GM19395 (cell line): Measurements from ENCODE around the gene MAP1LC3B2.

ENCODE experiments used
- ATAC-seq: cut with Tn5 transposase; IDR thresholded peaks from one replicate; pipeline ENCODE4 v1.9.1; 2021; ENCODE audit warnings: mild to moderate bottlenecking, moderate library complexity; ENCODE audit not compliant: unreplicated experiment

MAP1LC3B2 gene

DNA sequence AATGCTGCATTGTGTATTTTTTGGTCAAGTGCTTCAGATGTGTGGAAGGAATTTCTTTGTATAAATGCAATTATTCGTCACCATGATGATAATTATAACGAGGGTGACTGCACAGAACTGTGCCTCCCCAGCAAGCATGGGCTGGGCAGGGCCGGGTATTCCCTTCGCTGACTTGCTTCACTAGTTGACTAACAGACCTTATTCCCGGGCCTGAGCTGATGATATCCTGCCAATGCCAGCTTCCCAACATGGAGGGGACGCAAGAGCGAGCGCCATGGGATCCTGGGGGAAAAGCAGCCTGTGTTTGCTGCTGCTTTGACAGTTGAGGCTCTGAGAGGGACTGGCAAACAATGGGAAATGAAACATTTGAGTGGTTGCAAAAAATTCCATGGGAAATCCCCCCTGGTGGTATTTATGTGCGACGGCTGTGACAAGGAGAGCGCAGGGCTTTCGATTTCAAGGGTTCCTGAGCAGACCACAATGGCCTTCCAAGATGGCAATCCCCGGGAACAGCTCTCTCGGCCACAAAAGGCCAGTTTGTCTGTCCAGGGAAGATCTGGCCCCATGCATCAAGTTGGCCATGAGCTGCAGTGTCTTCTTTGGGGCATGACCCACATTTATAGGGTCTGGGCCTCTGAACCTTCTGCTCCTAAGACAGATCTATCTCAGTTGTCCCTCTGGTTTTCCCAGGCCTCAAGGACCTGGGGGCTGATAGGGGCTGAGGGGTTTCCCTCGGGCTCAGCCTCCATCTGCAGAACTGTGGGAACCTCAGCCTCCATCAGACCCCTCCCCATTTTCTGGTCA lies 21.9 kb upstream of the MAP1LC3B2 start:
- ATAC-seq = peak; percentile 35

DNA sequence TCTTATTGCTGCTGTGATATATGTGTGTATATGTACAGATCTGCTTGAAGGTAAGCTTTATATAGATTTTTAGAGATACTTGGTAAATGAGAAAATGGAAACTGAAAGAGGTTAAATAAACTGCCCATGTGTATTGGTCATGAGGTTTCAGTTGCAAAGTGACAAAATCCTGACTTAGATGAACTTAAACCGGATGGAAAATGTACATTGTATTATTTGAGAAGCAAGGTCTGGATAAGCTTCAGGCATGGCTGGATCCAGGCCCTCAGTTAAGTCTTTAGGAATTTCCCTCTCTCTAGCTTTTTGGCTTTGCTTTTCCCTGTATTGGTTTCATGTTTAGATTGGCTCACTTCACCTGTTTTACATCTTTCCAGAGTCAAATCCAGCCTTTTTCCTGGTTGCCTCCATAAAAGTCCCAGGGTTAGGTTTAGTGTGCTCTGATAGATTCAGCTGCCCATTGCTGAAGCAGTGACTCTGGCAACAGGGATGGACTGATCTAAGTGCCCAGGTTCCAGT lies 21.0 kb upstream of the MAP1LC3B2 start:
- peak; percentile 62 for ATAC-seq

DNA sequence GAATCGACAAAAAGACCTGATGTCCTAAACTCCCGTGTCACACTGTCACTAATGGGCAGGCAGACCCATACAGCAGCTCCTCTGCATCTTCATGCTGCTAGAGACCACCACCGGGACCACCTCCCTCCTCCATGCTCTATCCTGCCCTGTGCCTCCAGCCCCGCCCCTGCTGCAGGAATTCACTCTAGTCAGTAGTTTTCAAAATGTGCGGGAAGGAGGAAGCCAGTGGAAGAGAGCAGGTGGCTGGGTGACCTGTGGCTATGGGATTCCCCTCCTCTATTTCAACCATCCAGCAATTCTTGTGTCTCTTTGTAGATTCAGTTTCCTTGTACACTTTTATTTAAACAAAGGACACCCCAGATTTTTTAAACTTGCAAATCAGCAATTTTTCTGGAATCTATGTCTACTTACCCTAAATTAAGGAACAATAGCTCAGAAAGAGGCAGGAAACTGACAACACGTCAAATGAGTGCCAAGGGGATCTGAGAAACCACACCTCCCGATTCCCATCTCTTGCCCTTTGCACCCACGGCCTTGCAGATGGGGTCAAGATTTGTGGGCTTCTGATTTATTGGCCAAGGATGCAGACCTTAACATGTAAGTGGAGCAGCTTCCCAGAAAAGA lies 20.4 kb upstream of the MAP1LC3B2 start:
- no peak for ATAC-seq

DNA sequence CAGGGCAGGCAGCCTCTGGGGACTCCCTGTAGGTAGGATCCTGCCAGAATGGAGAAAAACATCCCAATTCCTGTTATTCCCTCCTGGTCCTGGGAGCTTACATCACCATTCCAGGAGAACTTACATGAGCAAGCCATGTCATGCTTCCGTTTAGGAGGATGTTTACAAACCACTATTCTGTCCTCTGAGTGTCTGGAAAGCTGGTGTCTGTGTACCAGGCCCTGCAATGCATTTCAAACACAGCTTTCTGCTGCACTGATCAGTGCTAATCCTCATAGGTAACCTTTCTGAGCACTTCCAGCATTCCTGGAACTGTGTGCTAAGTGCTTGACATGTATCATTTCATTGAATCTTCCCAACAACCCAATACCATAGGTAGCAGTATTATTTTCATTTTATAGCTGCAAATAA lies 19.8 kb upstream of the MAP1LC3B2 start:
- ATAC-seq = no peak

DNA sequence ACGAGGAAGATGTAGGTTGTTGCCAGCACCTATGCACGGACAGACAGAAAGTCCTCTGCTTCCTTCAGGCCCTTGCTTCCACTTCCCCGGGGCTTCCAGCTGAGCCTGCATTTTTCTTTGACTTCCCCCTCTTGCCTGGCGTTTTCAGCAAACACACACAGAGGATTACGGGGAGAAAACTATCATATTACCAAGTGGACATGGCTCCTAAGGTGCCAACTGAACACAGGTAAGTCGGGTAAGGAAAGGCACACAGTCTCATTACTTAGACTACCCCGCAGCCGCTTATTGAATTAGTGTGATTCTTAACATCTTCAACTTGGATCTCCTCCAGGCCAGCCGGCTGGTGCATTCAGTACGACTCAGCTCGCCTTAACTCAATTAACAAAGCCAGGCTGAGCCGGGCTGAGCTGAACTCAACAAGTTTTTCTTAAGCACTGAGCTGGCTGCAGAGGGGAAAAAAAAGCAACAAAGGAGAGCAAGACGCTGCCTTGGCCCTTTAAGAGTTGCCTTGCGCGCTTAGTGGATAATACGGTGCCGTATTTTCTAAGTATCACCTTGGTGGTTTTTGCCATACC lies 19.2 kb upstream of the MAP1LC3B2 start:
- ATAC-seq = no peak

DNA sequence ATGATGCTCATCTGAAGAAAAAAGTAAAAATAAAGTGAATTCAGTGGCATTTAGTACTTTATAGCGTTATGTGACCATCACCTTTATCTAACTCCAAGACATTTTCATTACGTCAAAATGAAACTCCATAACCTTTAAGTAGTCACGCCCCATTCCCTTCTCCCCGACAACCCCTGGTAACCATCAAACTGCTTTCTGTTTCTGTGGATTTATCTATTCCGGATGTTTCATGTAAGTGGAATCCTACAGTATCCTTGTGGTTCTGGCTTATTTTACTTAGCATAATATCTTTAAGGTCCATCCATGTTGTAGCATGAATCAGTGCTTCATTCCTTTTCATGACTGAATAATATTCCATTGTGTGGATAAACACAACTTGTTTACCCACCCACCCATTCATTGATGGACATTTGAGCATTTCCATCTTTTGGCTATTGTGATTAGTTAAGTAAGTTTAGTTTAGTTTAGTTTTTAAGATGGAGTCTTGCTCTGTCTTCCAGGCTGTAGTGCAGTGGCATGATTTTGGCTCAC lies 18.5 kb upstream of the MAP1LC3B2 start:
- no peak for ATAC-seq

DNA sequence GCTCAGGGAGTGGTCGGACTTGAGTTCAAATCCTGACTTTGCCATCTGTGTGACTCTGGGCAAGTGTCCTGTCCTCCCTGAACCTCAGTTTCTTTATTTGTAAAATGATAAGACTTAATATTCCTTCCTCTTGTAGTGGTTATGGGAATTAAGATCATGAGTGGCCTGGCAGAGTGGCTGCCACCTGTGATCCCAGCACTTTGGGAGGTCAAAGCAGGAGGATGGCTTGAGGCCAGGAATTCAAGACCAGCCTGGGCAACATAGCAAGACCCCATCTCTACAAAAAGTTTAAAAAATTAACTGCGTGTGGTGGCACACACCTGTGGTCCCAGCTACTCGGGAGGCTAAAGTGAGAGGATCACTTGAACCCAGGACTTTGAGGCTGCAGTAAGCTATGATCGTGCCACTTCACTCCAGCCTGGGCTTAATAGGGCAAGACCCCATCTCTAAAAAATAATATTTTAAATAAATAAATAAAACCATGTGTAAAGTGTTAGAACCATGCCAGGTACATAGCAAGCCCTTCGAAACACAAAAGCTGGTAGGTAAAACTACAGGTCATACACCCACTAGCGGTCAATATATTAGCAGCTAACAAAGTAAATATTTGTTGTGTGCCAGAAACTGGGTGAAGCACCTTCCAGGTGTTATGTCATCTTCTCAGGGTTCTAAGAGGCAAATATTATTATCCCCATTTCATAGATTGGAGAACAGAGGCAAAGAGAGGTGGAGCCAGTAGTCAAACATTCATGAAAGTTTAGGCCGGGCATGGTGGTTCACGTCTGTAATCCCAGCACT lies 17.4 kb upstream of the MAP1LC3B2 start:
- ATAC-seq = no peak

DNA sequence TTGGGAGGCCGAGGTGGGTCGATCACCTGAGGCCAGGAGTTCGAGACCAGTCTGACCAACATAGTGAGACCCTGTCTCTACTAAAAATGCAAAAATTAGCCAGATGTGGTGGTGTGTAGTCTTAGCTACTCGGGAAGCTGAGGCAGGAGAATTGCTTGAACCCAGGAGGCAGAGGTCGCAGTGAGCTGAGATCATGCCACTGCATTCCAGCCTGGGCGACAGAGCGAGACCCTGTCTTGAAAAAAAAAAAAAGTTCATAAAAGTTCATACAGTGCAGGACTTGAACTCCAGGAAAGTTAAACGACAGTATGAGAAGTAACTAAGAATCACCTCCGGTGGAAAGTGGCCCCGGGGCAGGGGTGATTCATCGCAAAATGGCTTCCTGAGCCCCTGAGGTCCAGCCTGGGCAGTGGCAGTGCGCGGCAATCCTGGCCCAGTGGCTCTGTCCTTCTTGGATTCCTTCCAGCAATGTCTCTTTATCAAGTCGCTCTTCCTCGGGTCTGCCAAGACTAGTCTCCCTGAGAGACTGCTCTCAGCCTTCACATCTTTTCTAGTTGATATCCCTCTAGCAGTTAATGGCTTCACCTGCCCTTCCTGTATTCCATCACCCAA lies 16.7 kb upstream of the MAP1LC3B2 start:
- no peak for ATAC-seq

DNA sequence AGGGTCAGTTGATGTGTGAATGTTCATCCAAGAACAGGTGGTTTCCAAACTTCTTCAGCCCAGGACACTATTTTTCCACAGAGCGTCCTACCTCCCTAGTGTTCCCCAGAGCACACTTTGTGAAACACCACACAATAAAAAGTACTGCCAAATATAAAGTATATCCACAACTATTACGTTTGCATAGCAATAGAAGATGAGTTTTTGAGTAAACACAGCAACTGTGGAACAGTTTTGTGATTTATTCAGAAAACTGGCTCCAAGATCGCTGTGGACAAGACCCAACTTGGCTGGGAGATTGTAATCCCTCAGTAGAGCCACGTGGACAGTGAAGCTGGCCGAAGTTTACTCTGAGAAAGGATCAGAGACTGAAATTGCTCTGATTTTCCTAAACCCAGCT lies 14.5 kb upstream of the MAP1LC3B2 start:
- no peak for ATAC-seq

DNA sequence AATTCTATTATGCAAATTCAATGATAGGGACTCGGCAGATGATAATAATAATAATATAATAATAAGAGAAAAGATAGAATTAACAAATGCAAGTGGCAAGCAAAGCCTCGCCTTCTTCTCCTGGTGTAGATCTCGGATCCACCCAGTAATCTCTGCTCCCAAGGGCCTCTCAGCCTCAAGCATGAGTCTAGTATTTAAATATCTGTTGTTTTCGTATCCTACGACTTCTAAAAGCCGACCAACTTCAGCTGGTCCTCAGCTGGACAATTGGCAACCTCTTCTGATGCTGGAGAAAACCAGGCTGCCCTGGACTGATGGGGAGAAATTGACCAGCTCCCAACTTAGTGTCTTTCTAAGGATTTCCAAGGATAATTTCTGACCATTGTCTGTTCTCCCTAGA lies 14.0 kb upstream of the MAP1LC3B2 start:
- ATAC-seq = no peak

DNA sequence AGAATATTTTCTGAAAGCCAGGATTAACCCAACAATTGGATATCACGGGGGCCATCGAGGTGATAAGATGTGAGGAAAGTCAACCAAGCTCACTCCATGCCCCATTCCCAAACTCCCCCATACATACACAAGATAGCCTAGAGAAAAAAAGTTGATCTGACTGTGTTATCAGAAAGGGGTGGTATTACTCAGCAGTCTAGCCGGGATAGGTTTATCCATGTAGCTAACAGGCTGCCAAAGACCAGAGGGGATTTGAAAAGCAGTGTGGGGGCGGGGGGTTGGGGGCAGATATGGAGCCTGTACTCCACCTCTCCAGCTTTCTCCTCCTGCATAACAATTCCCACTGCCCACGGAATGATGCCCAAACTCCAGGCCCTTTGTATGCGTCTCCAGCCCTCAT lies 13.2 kb upstream of the MAP1LC3B2 start:
- ATAC-seq = no peak

DNA sequence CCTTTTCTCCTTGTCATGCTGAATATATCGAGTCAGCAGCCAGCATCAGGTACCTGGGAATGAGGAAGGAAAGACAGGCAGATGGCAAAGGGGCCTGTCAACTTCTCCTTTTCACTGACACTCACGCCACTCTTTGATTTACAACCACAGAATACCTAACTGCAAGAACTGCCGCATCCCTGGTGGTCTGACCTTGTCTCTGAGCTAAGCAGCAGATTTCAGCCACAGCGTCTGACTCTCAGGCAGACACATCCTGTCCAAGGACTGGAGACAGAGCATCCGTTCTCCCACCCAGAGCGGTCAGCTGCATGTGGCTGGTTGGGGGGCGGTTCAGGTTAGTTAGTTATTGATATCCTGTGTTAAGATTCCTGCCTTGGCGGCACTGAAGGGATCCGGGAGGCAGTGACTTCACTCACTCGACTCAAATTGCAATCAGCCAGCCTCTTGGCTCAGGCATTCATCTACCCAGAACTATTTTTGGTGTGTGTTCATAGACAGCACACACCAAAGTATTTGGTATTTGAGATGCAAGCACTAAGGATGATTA lies 11.2 kb upstream of the MAP1LC3B2 start:
- ATAC-seq = peak; percentile 96

DNA sequence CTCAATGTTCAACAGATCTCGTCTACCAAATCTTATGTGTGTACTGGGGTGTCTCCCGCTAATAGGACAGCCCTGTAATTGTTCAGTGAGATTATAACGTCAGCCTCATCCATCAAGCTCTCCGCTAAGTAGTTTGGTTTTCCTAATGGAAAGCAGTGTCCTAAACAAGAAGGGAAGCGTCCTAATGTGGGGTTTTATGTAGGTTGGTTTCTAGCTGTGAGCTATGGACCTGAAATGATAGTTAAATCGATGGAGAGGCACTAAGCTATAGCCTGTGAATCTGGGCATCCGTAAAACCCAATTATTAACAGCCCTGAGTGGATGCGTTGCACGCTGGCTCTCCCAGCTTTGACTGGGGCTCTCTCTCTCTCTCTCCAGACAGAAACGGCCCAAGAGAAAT lies 9.2 kb upstream of the MAP1LC3B2 start:
- ATAC-seq = no peak

DNA sequence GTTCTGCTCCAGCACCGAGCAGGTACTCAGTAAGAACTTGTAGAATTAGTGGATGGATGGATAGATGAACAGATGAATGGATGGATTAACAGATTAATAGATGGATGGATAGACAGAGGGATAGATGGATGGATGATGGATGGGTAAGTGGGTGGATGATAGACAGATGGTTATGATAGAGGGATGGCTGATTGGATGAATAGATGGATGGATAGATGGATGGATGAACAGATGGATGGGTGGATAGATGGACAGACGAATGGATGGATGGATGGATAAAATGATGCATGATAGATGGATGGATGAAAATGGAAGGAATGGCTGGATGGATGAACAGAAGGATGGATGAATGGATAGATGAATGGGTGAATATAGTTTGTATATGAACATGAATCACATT lies 8.0 kb upstream of the MAP1LC3B2 start:
- ATAC-seq = no peak

DNA sequence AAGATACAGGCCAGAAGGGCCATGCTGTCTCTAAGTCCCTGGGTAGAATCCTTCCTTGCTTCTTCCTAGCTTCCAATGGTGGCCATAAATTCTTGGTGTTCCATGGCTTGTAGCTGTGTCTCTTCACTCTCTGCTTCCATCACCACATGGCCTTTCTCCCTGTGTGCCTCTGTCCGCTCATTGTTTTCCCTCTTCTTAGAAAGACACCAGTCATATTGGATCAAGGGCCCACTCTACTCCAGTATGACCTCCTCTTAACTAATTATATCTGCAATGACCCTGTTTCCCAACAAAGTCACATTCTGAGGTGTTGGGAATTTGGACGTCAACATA lies 7.6 kb upstream of the MAP1LC3B2 start:
- ATAC-seq = no peak

DNA sequence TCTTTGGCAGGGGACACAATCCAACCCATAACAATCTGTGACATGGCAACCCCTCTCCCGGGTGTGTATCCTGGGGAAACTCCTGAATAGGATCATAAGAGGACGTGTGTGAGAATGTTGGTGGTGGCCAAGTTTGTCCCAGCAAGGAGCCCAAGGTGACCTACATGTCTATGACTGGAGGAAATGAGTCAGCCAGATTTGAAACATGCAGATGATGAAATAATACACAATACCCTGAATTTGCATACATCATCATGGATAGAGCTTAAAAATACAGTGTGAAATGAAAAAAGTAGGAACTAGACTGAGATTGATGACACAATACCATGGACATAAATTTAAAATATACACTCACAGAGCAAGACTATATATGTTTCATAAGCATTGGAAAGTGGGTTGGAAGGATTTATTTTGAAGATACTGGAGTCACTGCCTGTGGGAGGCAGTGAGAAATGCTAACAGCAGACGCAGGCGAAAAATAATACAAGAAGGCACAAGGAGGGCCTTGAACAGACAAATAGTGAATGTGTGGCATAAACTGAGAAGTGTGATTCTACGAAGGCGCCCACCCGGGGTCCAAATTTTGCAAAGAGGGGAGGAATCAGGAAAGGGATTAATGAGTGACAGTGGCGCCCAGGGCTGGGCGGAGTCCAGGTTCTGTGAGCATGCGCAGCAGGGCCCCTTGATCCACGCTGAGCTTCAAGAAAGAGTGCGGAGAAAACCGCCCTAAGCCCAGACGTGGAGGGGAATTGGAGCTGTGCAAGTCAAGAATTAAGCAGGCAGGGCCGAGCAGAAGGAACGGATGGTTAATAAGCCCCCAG lies 7.0 kb upstream of the MAP1LC3B2 start:
- no peak for ATAC-seq

DNA sequence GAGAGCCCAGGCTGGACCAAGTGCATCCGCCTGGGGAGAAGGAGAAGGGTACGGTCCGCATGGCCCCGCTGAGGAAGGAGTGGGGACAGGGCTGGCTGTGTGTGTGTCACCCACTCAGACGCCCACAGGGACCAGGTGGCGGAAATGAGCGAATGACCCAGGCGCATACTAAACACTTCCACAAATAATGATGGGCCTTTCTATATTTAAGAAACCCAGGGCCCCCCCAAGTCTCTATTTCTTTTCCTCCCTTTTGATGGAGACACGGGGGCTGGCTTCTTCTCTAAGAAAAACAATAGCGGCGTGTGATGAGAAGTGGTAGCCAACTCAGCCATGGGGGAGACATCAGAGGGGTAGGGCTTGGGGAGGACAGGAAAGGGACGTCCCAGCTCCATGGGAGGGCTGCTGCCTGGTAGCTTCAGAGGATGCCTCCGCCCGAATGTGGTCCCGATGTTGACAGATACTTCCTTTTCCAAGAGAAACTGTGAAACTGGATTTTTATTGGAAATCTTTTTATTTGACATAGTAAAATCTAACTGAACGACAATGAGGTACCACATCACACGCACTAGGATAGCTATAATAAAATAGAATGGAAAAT lies 6.3 kb upstream of the MAP1LC3B2 start:
- ATAC-seq = no peak

DNA sequence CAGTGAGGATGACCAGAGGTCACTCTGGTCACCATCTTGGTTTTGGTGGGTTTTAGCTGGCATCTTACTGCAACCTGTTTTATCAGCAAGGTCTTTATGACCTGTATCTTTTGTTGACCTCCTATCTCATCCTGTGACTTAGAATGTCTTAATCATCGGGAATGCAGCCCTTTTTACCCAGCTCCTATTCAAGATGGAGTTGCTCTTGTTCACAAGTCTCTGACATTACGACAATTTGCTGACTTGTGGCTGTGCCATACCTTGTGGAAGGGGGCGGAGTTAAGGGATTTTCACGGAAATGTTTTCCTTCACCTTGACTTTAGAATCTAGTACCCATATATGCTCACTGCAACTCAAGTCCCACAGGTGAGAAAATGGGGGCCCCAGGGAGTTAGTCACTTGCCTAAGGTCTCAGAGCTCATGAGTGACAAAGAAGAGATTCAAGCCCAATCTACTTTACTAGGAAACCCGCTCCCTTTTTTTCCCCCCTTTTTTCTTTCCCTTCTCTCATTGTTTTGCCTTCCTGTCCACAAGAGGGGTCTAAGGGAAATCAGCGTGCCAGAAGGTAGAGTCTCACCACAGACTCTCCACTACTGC lies 2.7 kb upstream of the MAP1LC3B2 start:
- ATAC-seq = no peak
